HG03039 (cell line): ENCODE results near the gene AMN1.

Experiments
- ATAC-seq: cut with Tn5 transposase; IDR thresholded peaks from one replicate; pipeline ENCODE4 v1.9.1; 2021; ENCODE audit warnings: mild to moderate bottlenecking, moderate library complexity; ENCODE audit not compliant: unreplicated experiment

Gene AMN1

GRCh38 chr12:31633464-31633863 lies 95.4 kb downstream of the AMN1 start:
- no peak for ATAC-seq

- no peak for ATAC-seq
Observed at GRCh38 chr12:31631809-31632208, 97.0 kb downstream of the AMN1 start.

- ATAC-seq: no peak
Observed at GRCh38 chr12:31631023-31631724, 97.6 kb downstream of the AMN1 start.

GRCh38 chr12:31629756-31630732 lies 98.8 kb downstream of the AMN1 start:
- ATAC-seq: no peak

GRCh38 chr12:31627456-31628054 lies 101.3 kb downstream of the AMN1 start:
- ATAC-seq: no peak

- ATAC-seq: no peak
Observed at GRCh38 chr12:31626270-31626995, 102.4 kb downstream of the AMN1 start.

GRCh38 chr12:31622038-31622437 lies 106.8 kb downstream of the AMN1 start:
- ATAC-seq: no peak
